H7 (cell line): ENCODE measurements around the gene SAP30. TPM values are rescaled to one million over a fixed set of nuclear protein-coding genes. Genes with fewer than 3 reads are reported as not detected.

ENCODE experiments used
- DNase-seq: peaks from one replicate; pipeline ENCODE4 v3.0.0; 2012
- H3K27me3 ChIP-seq: 2 replicates; pipeline ENCODE4 v1.6.0; 2011; ENCODE audit warnings: mild to moderate bottlenecking, low read length; ENCODE audit not compliant: control insufficient read depth, insufficient read depth
- H3K36me3 ChIP-seq: replicated peaks from 2 replicates; pipeline ENCODE4 v1.5.1; 2011; ENCODE audit warnings: low read length; ENCODE audit not compliant: control insufficient read depth, insufficient read depth
- H3K4me3 ChIP-seq: 2 replicates; pipeline ENCODE4 v1.5.1; 2011; ENCODE audit warnings: low read depth, mild to moderate bottlenecking, control low read depth, low read length, moderate library complexity; ENCODE audit not compliant: insufficient read depth
- total RNA-seq: library from RNA; depleted of rRNA; stranded (reverse); fragments of >200 nt; shearing (Covaris generic); gene quantifications from 2 replicates; pipeline ENCODE4 v1.2.3, GENCODE V29; 2014; rRNA removed

SAP30 gene
- total RNA-seq, 1 experiment from 2014 or later: 23.9 TPM

DNA sequence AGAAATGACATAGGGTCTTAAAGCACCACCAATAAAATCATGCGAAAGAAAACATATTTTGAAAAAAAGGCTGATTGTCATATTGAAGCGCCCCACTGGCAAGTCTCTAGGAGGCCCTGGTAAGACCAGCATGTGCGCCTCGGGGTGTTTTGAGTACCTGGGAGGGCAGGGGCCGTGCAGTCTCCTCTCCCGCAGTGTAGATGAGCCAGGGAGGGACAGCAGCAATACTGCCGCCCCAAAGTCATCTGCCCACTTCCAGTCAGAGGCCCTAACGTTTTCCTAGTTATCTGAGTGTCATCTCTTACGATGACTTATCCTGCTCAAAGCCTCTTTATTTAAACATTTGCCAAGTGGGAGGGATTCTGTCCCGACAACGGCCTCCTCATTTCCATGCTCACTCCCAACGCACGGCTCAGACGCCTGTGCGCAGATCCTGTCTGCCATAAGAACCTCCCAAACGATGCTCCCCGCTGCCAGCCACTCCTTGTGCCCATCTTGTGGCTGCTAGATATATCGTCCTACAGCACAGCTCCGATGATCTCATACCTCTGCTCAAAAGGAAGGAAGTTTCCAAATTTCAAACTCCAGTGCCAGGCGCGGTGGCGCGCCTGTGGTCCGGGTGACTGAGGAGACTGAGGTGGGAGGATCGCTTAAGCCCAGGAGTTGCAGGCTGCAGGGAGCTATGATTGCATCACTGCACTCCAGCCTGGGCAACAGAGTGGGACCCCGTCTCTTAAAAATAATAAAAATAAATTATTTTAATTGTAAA is 45.3 kb downstream of the SAP30 start:
- no peaks in the 10 kb centered on the region for H3K36me3 ChIP-seq
- no peak for DNase-seq
- H3K4me3 ChIP-seq: no peak overlapping the region
- no peaks in the 10 kb centered on the region for H3K27me3 ChIP-seq

DNA sequence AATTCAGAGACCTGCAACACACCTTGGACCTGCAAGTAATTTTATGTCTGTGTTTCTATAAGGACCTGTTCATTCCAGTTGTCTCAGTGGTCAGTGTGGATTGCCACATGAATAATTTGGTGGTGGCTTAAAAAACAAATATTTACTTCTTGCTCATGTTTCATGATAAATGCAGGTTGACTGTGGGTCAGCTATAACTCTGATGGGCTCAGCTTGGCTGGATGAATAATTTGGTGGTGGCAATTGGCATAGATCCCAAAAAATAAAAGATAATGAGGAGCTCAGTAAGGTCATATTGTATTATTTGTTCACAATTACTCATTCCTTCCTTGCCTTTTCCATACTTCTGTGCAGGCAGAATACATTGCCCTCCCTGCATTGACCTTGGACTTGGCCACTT is 47.1 kb downstream of the SAP30 start:
- DNase-seq: no peak
- Histone ChIP-seq H3K27me3 (no peaks in the 10 kb centered on the region), H3K36me3 (no peaks in the 10 kb centered on the region), H3K4me3 (no peak overlapping the region)

DNA sequence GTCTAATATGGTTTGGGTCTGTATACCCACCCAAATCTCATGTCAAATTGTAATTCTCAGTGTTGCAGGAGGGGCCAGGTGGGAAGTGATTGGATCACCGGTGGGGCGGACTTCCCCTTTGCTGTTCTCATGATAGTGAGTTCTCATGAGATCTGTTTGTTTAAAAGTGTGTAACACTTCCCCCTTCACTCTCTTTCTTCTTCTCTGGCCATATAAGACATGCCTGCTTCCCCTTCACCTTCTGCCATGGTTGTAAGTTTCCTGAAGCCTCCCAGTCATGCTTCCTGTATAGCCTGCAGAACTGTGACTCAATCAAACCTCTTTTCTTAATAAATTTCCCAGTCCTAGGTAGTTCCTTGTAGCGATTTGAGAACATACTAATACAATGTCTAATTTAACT is 47.9 kb downstream of the SAP30 start:
- Histone ChIP-seq H3K27me3 (no peaks in the 10 kb centered on the region), H3K4me3 (no peak overlapping the region), H3K36me3 (no peaks in the 10 kb centered on the region)
- DNase-seq: no peak

- H3K27me3 ChIP-seq: no peaks in the 10 kb centered on the region
- no peak for DNase-seq
- H3K4me3 ChIP-seq: no peak overlapping the region
- no peaks in the 10 kb centered on the region for H3K36me3 ChIP-seq
Measured at GRCh38 chr4:173420324-173420752, 49.6 kb downstream of the SAP30 start.

DNA sequence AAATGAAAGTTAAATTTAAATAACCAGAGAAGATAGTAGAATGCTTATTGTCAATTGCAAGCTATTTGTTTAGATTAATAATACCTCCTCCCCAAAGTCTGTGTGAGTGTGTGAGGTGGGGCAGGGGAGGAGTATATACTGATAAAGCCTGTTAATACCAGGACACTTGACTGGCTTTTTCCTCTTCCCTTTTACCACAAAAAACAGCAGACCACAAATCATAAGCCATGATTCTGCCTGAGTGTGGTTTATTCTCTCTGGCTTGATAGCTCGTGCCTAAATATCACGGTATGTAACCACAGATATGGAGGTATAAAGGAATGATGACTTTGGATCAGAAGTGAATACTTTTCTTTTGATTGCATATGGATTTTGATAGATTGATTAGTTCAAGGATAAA is 50.0 kb downstream of the SAP30 start:
- Histone ChIP-seq H3K36me3 (no peaks in the 10 kb centered on the region), H3K27me3 (no peaks in the 10 kb centered on the region), H3K4me3 (no peak overlapping the region)
- no peak for DNase-seq

GRCh38 chr4:173424899-173425805 is 54.4 kb downstream of the SAP30 start:
- no peaks in the 10 kb centered on the region for H3K36me3 ChIP-seq
- H3K4me3 ChIP-seq: no peak overlapping the region
- no peak for DNase-seq
- no peaks in the 10 kb centered on the region for H3K27me3 ChIP-seq

DNA sequence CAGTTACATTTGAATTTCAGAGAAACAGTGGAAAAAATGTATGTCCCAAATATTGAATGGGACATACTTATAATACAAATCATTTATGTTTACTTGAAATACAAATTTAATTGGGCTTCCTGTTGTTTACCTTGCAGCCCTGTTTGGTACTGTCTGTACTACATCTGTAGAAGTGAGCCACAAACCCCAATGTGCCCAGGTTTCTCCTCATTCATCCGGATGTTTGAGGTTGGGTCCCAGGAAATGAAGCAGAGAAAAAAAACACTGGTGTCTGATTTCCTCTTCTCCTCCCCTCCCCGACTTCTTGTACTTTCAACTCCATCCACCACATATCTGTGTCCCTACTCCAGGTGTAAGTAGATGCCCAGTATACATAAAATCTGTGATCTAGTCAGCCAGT is 55.3 kb downstream of the SAP30 start:
- H3K4me3 ChIP-seq: no peak overlapping the region
- no peaks in the 10 kb centered on the region for H3K36me3 ChIP-seq
- DNase-seq: no peak

More for the DNA sequence above, 55.3 kb downstream of the SAP30 start:
- no peaks in the 10 kb centered on the region for H3K27me3 ChIP-seq

Other genes starting within 250 kb of the SAP30 start
- 39.4 and 54.0 TPM in 2 replicates for gene GALNT7, start 202.1 kb upstream of the SAP30 start, total RNA-seq
- 197 and 268 TPM in 2 replicates for gene HMGB2, start 36.6 kb upstream of the SAP30 start, total RNA-seq
- not detected in 2 replicates for gene SCRG1, start 28.2 kb downstream of the SAP30 start, total RNA-seq
- not detected in 2 replicates for gene HAND2, start 159.3 kb downstream of the SAP30 start, total RNA-seq